GM13977 (cell line): ENCODE results near the gene CCL20.

Experiments
- DNase-seq: peaks from one replicate; pipeline ENCODE4 v3.0.0; 2012; ENCODE audit warnings: low spot score
- CTCF ChIP-seq: IDR thresholded peaks from 2 replicates; pipeline ENCODE4 v1.5.1; 2012; ENCODE audit warnings: mild to moderate bottlenecking, control low read depth; ENCODE audit not compliant: insufficient read depth; ENCODE audit errors: extremely low read depth, missing control alignments
- in situ Hi-C: fragments of 300-500 bp; cut with MboI; formaldehyde crosslinking; loops from one replicate; pipeline ENCODE4 v1.12.0; 2022; ENCODE audit warnings: low sequenced_read_pairs, low pct_unique_long_range_greater_than_20kb, mixed read lengths, inconsistent platforms; ENCODE audit not compliant: unreplicated experiment

The CCL20 gene

GRCh38 chr2:227861011-227861410 is 47.4 kb downstream of the CCL20 start:
- no peak for TF ChIP-seq CTCF
- no peak for DNase-seq
- in situ Hi-C loops: loop anchor here (25.0 kb wide), 1 partner anchor 199 kb away; the partner anchor contains the start of gene SCYGR5

DNA sequence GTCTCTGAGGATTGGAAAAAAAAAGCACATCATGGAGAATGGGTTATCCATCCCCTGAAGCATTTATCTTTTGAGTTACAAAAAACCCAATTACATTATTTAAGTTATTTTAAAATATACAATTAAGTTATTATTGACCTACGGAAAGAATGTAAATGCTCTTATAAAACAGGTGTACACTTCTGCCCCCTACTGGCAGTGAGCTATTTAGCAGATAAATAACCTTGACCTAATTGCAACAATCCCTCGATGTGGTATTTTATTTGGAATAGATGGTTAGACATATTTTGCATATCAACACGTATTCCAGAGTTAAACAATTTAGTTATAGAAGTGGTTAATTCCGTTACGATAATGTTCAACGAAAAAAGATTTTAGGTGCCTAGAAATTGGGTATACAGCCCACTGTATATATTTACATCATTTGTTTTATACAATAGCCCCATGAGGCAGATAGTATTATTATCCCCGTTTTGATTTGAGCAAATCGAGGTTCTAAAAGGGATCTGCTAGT is 48.6 kb downstream of the CCL20 start:
- in situ Hi-C loops: loop anchor here (25.0 kb wide), 1 partner anchor 200 kb away; the partner anchor contains the start of gene SCYGR5
- peak; percentile 64 for DNase-seq
- TF ChIP-seq CTCF: peak; percentile 76

GRCh38 chr2:227862741-227863588 is 49.3 kb downstream of the CCL20 start:
- in situ Hi-C loops: loop anchor here (25.0 kb wide), 1 partner anchor 201 kb away; the partner anchor contains the start of gene SCYGR5
- TF ChIP-seq CTCF: peak; percentile 5
- DNase-seq: no peak

- TF ChIP-seq CTCF: no peak
- DNase-seq: no peak
- in situ Hi-C loops: loop anchor here (25.0 kb wide), 1 partner anchor 202 kb away; the partner anchor contains the start of gene SCYGR5
Observed at GRCh38 chr2:227864161-227864756, 50.6 kb downstream of the CCL20 start.

DNA sequence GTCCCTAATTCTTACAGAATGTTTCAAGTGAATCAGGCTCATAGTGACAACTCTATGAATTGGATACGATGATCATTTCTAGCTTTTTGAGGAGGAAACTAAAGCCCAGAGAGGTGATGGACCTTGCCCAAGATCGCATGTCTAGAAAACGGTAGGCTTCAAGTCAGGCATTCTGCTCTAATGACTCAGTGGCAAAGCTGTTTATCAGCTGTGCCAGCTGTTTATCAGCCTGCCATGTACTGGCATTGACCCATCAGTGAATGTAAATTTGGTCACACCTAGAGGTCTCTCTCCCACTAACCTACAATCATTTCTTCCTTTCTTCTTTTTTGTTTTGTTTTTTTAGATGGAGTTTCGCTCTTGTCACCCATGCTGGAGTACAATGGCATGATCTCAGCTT is 51.6 kb downstream of the CCL20 start:
- DNase-seq: no peak
- no peak for TF ChIP-seq CTCF
- in situ Hi-C loops: loop anchor here (25.0 kb wide), 1 partner anchor 203 kb away; the partner anchor contains the start of gene SCYGR5
